ENCODE results near the gene FLYWCH1. TPM values are rescaled to one million over a fixed set of nuclear protein-coding genes. Genes with fewer than 3 reads are reported as not detected.

Gene FLYWCH1
- total and polyA plus RNA-seq, 9 of the 15 experiments (the other 6 are each of a cell fraction or from before 2014, with no cell fraction given), result 0.18 to 33.6 (median 11.3) TPM

DNA sequence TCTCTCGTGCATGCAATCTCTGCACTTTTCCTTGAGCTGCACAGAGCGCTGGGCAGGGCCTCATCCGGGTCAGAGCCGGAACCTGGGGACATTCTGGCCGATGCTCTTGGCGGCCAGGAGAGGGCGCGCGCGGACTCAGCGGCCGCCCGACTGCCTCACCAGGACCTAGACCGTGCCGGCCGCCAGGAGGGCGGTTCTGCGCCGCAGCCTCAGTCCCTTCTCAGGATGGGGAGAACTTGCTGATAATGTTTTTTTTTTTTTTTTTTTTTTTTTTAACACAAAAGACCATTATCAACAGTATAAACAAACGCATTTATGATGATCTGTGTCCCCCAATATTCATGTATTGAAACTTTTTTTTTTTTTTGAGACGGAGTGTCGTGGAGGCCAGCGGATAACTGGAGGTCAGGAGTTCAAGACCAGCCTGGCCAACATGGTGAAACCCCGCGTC, 36.8 kb upstream of the FLYWCH1 start (continued):
- peak in 1 of 2 experiments; percentile 52; a peak in 3 of 4 replicates for TF ChIP-seq NRF1 (conservative IDR thresholded peaks at IDR 0.05 in 1 of 2, IDR thresholded peaks at IDR 0.05 in 1 of 2)
- TF ChIP-seq, protein P1, sequence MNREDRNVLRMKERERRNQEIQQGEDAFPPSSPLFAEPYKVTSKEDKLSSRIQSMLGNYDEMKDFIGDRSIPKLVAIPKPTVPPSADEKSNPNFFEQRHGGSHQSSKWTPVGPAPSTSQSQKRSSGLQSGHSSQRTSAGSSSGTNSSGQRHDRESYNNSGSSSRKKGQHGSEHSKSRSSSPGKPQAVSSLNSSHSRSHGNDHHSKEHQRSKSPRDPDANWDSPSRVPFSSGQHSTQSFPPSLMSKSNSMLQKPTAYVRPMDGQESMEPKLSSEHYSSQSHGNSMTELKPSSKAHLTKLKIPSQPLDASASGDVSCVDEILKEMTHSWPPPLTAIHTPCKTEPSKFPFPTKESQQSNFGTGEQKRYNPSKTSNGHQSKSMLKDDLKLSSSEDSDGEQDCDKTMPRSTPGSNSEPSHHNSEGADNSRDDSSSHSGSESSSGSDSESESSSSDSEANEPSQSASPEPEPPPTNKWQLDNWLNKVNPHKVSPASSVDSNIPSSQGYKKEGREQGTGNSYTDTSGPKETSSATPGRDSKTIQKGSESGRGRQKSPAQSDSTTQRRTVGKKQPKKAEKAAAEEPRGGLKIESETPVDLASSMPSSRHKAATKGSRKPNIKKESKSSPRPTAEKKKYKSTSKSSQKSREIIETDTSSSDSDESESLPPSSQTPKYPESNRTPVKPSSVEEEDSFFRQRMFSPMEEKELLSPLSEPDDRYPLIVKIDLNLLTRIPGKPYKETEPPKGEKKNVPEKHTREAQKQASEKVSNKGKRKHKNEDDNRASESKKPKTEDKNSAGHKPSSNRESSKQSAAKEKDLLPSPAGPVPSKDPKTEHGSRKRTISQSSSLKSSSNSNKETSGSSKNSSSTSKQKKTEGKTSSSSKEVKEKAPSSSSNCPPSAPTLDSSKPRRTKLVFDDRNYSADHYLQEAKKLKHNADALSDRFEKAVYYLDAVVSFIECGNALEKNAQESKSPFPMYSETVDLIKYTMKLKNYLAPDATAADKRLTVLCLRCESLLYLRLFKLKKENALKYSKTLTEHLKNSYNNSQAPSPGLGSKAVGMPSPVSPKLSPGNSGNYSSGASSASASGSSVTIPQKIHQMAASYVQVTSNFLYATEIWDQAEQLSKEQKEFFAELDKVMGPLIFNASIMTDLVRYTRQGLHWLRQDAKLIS (CRISPR knock-in tag; IDR thresholded peaks at IDR 0.05), result 0 out of 2 replicates have a peak, but pooled peaks have one; percentile 24
- TF ChIP-seq STAG1 (CRISPR knock-in tag; IDR thresholded peaks at IDR 0.05; ENCODE audit: borderline replicate concordance), result no peak; the same call in 1 of the 2 replicates
- no peak for TF ChIP-seq ZNF445 (CRISPR knock-in tag; IDR thresholded peaks at IDR 0.05; ENCODE audit: low read depth)
- TF ChIP-seq ELF1 (tag; IDR thresholded peaks at IDR 0.05), result peak; percentile 48
- TF ChIP-seq ZBED1 (IDR thresholded peaks at IDR 0.05), result no peak
- no peak for TF ChIP-seq FOXA3 (CRISPR knock-in tag; conservative IDR thresholded peaks at IDR 0.05 in 1 of 2, IDR thresholded peaks at IDR 0.05 in 1 of 2)
- TF ChIP-seq, protein P2, sequence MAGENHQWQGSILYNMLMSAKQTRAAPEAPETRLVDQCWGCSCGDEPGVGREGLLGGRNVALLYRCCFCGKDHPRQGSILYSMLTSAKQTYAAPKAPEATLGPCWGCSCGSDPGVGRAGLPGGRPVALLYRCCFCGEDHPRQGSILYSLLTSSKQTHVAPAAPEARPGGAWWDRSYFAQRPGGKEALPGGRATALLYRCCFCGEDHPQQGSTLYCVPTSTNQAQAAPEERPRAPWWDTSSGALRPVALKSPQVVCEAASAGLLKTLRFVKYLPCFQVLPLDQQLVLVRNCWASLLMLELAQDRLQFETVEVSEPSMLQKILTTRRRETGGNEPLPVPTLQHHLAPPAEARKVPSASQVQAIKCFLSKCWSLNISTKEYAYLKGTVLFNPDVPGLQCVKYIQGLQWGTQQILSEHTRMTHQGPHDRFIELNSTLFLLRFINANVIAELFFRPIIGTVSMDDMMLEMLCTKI (IDR thresholded peaks at IDR 0.05; ENCODE audit: partially characterized antibody), result no peak
- TF ChIP-seq, protein P3, sequence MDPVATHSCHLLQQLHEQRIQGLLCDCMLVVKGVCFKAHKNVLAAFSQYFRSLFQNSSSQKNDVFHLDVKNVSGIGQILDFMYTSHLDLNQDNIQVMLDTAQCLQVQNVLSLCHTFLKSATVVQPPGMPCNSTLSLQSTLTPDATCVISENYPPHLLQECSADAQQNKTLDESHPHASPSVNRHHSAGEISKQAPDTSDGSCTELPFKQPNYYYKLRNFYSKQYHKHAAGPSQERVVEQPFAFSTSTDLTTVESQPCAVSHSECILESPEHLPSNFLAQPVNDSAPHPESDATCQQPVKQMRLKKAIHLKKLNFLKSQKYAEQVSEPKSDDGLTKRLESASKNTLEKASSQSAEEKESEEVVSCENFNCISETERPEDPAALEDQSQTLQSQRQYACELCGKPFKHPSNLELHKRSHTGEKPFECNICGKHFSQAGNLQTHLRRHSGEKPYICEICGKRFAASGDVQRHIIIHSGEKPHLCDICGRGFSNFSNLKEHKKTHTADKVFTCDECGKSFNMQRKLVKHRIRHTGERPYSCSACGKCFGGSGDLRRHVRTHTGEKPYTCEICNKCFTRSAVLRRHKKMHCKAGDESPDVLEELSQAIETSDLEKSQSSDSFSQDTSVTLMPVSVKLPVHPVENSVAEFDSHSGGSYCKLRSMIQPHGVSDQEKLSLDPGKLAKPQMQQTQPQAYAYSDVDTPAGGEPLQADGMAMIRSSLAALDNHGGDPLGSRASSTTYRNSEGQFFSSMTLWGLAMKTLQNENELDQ (CRISPR knock-in tag; IDR thresholded peaks at IDR 0.05; ENCODE audit: borderline replicate concordance), result no peak

Measured in K562 (cell line).